Neural cell (in vitro differentiated cells): Measurements from ENCODE around the gene ZDHHC12. TPM values are rescaled to one million over a fixed set of nuclear protein-coding genes. Genes with fewer than 3 reads are reported as not detected.
"Not testable (repeated sequence)": the region's sequence is repeated elsewhere in the genome, so short reads cannot be mapped to it uniquely, and the experiment has no call there.

Experiments used
- H2AFZ ChIP-seq: fragments of 200-600, 300-800 bp; sonication (generic), shearing (Covaris generic); 2 replicates; pipeline ENCODE4 v1.6.0; 2014; ENCODE audit warnings: low read depth, mild to moderate bottlenecking, antibody characterized with exemption, low read length, moderate library complexity
- H3F3A ChIP-seq: fragments of 200-600 bp; shearing (Covaris generic); 2 replicates; pipeline ENCODE4 v1.6.1; 2016; ENCODE audit warnings: mild to moderate bottlenecking, moderate library complexity, mixed read lengths, antibody characterized with exemption, low read length; ENCODE audit not compliant: insufficient read depth, poor library complexity, severe bottlenecking
- H3K27ac ChIP-seq: fragments of 200-600, 300-800 bp; sonication (generic), shearing (Covaris generic); 2 replicates; pipeline ENCODE4 v1.5.1; 2014; ENCODE audit warnings: mild to moderate bottlenecking, low read length, moderate library complexity
- H3K27me3 ChIP-seq: fragments of 300-800, 200-600 bp; sonication (generic), shearing (Covaris generic); 2 replicates; pipeline ENCODE4 v1.6.0; 2014; ENCODE audit warnings: mild to moderate bottlenecking, low read depth, low read length, moderate library complexity; ENCODE audit not compliant: insufficient read depth
- H3K36me3 ChIP-seq: fragments of 300-800, 200-600 bp; sonication (generic), shearing (Covaris generic); 2 replicates; pipeline ENCODE4 v1.5.1; 2014; ENCODE audit warnings: mild to moderate bottlenecking, antibody characterized with exemption, low read length, moderate library complexity; ENCODE audit not compliant: insufficient read depth
- H3K4me2 ChIP-seq: fragments of 300-800, 200-600 bp; sonication (generic), shearing (Covaris generic); 2 replicates; pipeline ENCODE4 v1.6.0; 2014; ENCODE audit warnings: mild to moderate bottlenecking, low read length
- H3K4me3 ChIP-seq: fragments of 300-800, 200-600 bp; sonication (generic), shearing (Covaris generic); 2 replicates; pipeline ENCODE4 v1.5.1; 2014; ENCODE audit warnings: mild to moderate bottlenecking, low read length, moderate library complexity
- H3K79me2 ChIP-seq: fragments of 200-600 bp; shearing (Covaris generic); replicated peaks from 2 replicates; pipeline ENCODE4 v1.6.0; 2014; ENCODE audit warnings: mild to moderate bottlenecking, low read length, moderate library complexity; ENCODE audit not compliant: insufficient read depth
- H3K9ac ChIP-seq: fragments of 300-800, 200-600 bp; sonication (generic), shearing (Covaris generic); 2 replicates; pipeline ENCODE4 v1.6.1; 2016; ENCODE audit warnings: mild to moderate bottlenecking, low read length, mixed read lengths
- H3K9me2 ChIP-seq: fragments of 200-600 bp; shearing (Covaris generic); 2 replicates; pipeline ENCODE4 v1.6.1; 2016; ENCODE audit warnings: mild to moderate bottlenecking, low read length, mixed read lengths; ENCODE audit not compliant: insufficient read depth
- H3K9me3 ChIP-seq: fragments of 200-600, 300-800 bp; sonication (generic), shearing (Covaris generic); 2 replicates; pipeline ENCODE4 v1.6.1; 2016; ENCODE audit warnings: mild to moderate bottlenecking, mixed run types, low read length, moderate library complexity, mixed read lengths
- H4K20me1 ChIP-seq: fragments of 200-600 bp; shearing (Covaris generic); 2 replicates; pipeline ENCODE4 v1.6.1; 2016; ENCODE audit warnings: mild to moderate bottlenecking, mixed run types; ENCODE audit not compliant: insufficient read depth
- EP300 ChIP-seq: fragments of 450-650 bp; conservative IDR thresholded peaks from 2 replicates; pipeline ENCODE4 v1.6.1; 2014; ENCODE audit warnings: antibody characterized with exemption, mild to moderate bottlenecking, moderate library complexity; ENCODE audit not compliant: poor library complexity, severe bottlenecking
- EZH2 ChIP-seq: fragments of 200-600, 300-800 bp; shearing (Covaris generic), sonication (generic); IDR thresholded peaks from 2 replicates; pipeline ENCODE4 v1.6.1; 2014; ENCODE audit warnings: antibody characterized with exemption, low read length, borderline replicate concordance, mild to moderate bottlenecking; ENCODE audit not compliant: insufficient read depth, poor library complexity, severe bottlenecking
- MXI1 ChIP-seq: fragments of 450-650 bp; conservative IDR thresholded peaks from 2 replicates; pipeline ENCODE4 v1.6.1; 2014; ENCODE audit warnings: antibody characterized with exemption, mild to moderate bottlenecking; ENCODE audit not compliant: poor library complexity, severe bottlenecking
- POLR2AphosphoS5 ChIP-seq: IDR thresholded peaks from 2 replicates; pipeline ENCODE4 v1.6.1; 2012
- RAD21 ChIP-seq: fragments of 450-650 bp; conservative IDR thresholded peaks from 2 replicates; pipeline ENCODE4 v1.6.1; 2014; ENCODE audit warnings: antibody characterized with exemption, mild to moderate bottlenecking, moderate library complexity
- REST ChIP-seq: IDR thresholded peaks from 2 replicates; pipeline ENCODE4 v1.6.1; 2012; ENCODE audit warnings: borderline replicate concordance
- SMC3 ChIP-seq: fragments of 450-650 bp; conservative IDR thresholded peaks from 2 replicates; pipeline ENCODE4 v1.6.1; 2014; ENCODE audit warnings: antibody characterized with exemption, mild to moderate bottlenecking, moderate library complexity; ENCODE audit not compliant: poor library complexity
- TAF1 ChIP-seq: IDR thresholded peaks from 2 replicates; pipeline ENCODE4 v1.6.1; 2012; ENCODE audit warnings: low read depth
- polyA plus RNA-seq: library from polyadenylated mRNA; depleted of rRNA; stranded (reverse); fragments of >200 nt; gene quantifications from 2 replicates; pipeline ENCODE4 v1.2.3, GENCODE V29; 2014
- TF ChIP-seq, protein P1 (sequence below): fragments of 450-650 bp; IDR thresholded peaks from 2 replicates; pipeline ENCODE4 v1.5.1; 2014; ENCODE audit warnings: antibody characterized with exemption, mild to moderate bottlenecking, moderate library complexity; ENCODE audit not compliant: poor library complexity, severe bottlenecking

Gene ZDHHC12
- polyA plus RNA-seq, 1 donor from 2014 or later = 0.09 TPM

- no peak overlapping the region for H3K4me3 ChIP-seq
- H3K36me3 ChIP-seq = peaks cover 8% of the 10 kb centered on the region
Observed at GRCh38 chr9:128696923-128697707, 26.8 kb downstream of the ZDHHC12 start.

GRCh38 chr9:128694344-128694743 is 29.6 kb downstream of the ZDHHC12 start:
- peaks cover 35% of the 10 kb centered on the region for H3K79me2 ChIP-seq
- H2AFZ ChIP-seq = no peak overlapping the region
- peaks cover 8% of the 10 kb centered on the region for H3K36me3 ChIP-seq
- no peak overlapping the region for H3K9ac ChIP-seq
- H3F3A ChIP-seq = no peaks in the 10 kb centered on the region
- no peaks in the 10 kb centered on the region for H3K27me3 ChIP-seq
- no peak overlapping the region for H3K27ac ChIP-seq
- H3K9me3 ChIP-seq = no peaks in the 10 kb centered on the region
- H3K4me3 ChIP-seq = no peak overlapping the region
- no peak overlapping the region for H3K4me2 ChIP-seq
- H3K9me2 ChIP-seq = no peaks in the 10 kb centered on the region
- no peak for TF ChIP-seq RAD21
- TF ChIP-seq TAF1 = no peak
- TF ChIP-seq MXI1 = no peak
- TF ChIP-seq, protein P1, sequence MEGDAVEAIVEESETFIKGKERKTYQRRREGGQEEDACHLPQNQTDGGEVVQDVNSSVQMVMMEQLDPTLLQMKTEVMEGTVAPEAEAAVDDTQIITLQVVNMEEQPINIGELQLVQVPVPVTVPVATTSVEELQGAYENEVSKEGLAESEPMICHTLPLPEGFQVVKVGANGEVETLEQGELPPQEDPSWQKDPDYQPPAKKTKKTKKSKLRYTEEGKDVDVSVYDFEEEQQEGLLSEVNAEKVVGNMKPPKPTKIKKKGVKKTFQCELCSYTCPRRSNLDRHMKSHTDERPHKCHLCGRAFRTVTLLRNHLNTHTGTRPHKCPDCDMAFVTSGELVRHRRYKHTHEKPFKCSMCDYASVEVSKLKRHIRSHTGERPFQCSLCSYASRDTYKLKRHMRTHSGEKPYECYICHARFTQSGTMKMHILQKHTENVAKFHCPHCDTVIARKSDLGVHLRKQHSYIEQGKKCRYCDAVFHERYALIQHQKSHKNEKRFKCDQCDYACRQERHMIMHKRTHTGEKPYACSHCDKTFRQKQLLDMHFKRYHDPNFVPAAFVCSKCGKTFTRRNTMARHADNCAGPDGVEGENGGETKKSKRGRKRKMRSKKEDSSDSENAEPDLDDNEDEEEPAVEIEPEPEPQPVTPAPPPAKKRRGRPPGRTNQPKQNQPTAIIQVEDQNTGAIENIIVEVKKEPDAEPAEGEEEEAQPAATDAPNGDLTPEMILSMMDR = no peak
- no peak for TF ChIP-seq POLR2AphosphoS5
- peaks cover 4% of the 10 kb centered on the region for H4K20me1 ChIP-seq

More at GRCh38 chr9:128696923-128697707, 26.8 kb downstream of the ZDHHC12 start:
- Histone ChIP-seq H3K9ac (no peak overlapping the region), H3K9me2 (no peaks in the 10 kb centered on the region), H4K20me1 (no peaks in the 10 kb centered on the region), H3F3A (no peaks in the 10 kb centered on the region), H3K4me2 (no peak overlapping the region), H3K79me2 (peaks cover 14% of the 10 kb centered on the region), H3K27ac (no peak overlapping the region), H2AFZ (no peak overlapping the region), H3K9me3 (no peaks in the 10 kb centered on the region), H3K27me3 (peaks cover under 1% of the 10 kb centered on the region)
- TF ChIP-seq RAD21 = no peak
- TF ChIP-seq, protein P1 = no peak
- TF ChIP-seq TAF1 = no peak
- TF ChIP-seq EZH2 = no peak
- no peak for TF ChIP-seq POLR2AphosphoS5
- TF ChIP-seq REST = no peak
- TF ChIP-seq SMC3 = no peak
- no peak for TF ChIP-seq MXI1
- TF ChIP-seq EP300 = no peak

DNA sequence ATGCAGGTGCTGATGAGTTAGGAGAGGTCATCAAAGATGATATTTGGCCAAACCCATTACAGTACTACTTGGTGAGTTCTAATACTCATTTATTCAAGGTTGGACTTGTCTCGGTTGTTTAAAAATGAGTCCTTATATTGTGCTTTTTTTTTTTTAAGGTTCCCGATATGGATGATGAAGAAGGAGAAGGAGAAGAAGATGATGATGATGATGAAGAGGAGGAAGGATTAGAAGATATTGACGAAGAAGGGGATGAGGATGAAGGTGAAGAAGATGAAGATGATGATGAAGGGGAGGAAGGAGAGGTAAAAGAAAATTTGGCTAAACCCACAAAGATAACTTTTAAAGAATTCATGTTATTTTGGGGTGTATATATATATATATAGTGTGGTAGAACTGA is 30.2 kb downstream of the ZDHHC12 start:
- H3K4me2 ChIP-seq, H2AFZ ChIP-seq, H3K27me3 ChIP-seq, H3K9me3 ChIP-seq, H3F3A ChIP-seq, H3K9me2 ChIP-seq, H4K20me1 ChIP-seq, H3K36me3 ChIP-seq, H3K27ac ChIP-seq, H3K4me3 ChIP-seq, H3K9ac ChIP-seq: not testable (repeated sequence)
- H3K79me2 ChIP-seq = peaks cover 35% of the 10 kb centered on the region
